Measurements from ENCODE around the gene KIF1B.

DNA sequence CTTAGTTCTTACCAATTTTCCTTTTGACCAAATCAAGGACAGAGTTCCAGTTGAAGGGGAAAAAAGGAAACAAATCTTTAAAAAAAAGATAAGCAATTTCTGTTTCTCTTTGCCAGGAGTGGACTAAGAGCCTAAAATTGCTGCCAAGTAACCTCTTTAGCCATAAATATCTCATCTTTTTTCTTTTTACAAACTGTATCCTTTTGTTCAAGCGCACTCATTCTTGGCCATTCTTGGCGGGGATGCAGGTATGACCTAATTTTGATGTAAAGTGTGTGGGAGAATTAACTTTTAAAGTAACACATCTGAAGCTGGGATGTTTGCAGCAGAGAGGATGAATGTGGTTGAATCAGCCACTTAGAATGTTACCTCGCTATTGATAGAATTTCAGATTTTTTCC, 13.4 kb upstream of the KIF1B start:
- TF ChIP-seq POLR2A (IDR thresholded peaks at IDR 0.05; ENCODE audit: low read depth, low read length) (no peak), TAF1 (IDR thresholded peaks at IDR 0.05; ENCODE audit: low read depth, low read length) (no peak), POLR2AphosphoS5 (IDR thresholded peaks at IDR 0.05; ENCODE audit: low read depth, low read length) (no peak), POU2F2 (IDR thresholded peaks at IDR 0.05; ENCODE audit: low read depth, low read length) (no peak), PAX5 (IDR thresholded peaks at IDR 0.05; ENCODE audit: insufficient read depth, low read length, severe bottlenecking) (no peak), SPI1 (IDR thresholded peaks at IDR 0.05; ENCODE audit: low read depth, low read length) (no peak)
